Frontal cortex (tissue), 4 donors: ENCODE results near the gene COBL. TPM values are rescaled to one million over a fixed set of nuclear protein-coding genes. Genes with fewer than 3 reads are reported as not detected.
A peak's percentile ranks its signal among the peaks of the same experiment; 100 is the strongest.
"Not testable (repeated sequence)": the region's sequence is repeated elsewhere in the genome, so short reads cannot be mapped to it uniquely, and the experiment has no call there.

Source experiments
- DNase-seq, 2 donors: peaks; one replicate each; pipeline ENCODE4 v3.0.0; 2012; ENCODE audit warnings: low spot score in 2 of 2
- FAIRE-seq: peaks from 2 replicates; lab custom pipeline; 2012; peaks lifted over from hg19 to GRCh38; lab: Jason Lieb, UNC
- total RNA-seq: library from RNA; depleted of rRNA; stranded (reverse); fragments of >200 nt; gene quantifications from one replicate; pipeline ENCODE4 v1.2.3, GENCODE V29; 2014
- donor health status: control.
- donor health status: control.
- donor health status: control.

COBL gene
- total RNA-seq, 1 donor from 2014 or later = 2.4 TPM

DNA sequence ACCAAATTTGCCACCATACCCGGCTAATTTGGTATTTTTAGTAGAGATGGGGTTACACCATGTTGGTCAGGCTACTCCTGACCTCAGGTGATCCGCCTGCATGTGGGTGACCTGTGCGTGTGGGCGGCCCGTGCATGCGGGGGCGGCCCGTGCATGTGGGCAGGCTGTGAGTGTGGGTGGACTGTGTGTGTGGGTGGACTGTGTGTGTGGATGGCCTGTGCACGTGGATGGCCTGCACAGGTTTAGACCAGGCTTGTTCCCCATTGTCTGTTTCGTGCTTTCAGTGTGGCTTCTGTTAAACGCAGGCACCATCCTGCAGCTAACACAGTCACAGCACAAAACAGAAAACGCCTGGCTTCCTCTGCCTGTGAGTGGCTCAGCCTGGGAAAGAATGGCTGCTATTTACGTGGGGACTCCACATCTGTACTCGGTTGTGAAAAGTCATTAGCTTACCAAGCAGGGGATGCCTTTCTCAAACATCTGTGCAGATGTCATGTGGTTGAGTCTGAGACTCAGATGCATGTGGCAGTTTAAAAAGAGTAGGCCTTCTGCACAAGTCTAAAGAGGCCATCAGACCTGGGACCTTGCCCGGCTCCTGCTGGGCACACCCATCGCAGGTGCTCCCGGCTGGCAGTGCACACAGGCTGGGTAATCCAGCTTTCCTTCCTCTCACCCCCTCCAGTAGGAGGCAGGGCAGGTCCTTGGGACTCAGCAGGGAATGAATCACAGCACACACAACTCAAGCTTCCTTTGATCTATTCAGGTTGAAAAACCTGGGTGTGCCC is 91.6 kb downstream of the COBL start:
- DNase-seq = peak in 1 of 2 donors; percentile 31
- no peak for FAIRE-seq

GRCh38 chr7:51223505-51223904 is 93.1 kb downstream of the COBL start:
- no peak for FAIRE-seq

GRCh38 chr7:51222916-51223315 is 93.7 kb downstream of the COBL start:
- FAIRE-seq = no peak
- no peak for DNase-seq

More at GRCh38 chr7:51223505-51223904, 93.1 kb downstream of the COBL start:
- DNase-seq = no peak

DNA sequence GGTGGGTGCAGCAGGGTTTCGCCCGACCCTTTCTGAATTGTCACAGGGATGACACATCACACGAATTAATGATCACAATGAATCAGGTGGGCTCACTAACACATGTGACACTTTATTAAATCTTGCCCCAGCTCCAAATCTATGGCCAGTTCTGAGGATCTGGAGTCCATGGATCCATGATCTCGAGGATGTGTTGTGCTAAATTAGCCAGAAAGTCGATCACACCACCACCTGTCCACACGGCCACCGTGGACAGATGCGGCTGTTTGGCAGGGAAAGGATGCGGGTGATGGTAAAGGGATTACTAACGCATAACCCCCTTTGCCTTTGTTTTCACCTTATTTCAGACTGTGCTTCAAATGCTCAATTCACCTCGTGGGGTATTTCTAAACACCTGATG is 96.4 kb downstream of the COBL start:
- FAIRE-seq = no peak
- no peak for DNase-seq

- no peak for FAIRE-seq
- DNase-seq = no peak
Observed at GRCh38 chr7:51219261-51219988, 97.2 kb downstream of the COBL start.

DNA sequence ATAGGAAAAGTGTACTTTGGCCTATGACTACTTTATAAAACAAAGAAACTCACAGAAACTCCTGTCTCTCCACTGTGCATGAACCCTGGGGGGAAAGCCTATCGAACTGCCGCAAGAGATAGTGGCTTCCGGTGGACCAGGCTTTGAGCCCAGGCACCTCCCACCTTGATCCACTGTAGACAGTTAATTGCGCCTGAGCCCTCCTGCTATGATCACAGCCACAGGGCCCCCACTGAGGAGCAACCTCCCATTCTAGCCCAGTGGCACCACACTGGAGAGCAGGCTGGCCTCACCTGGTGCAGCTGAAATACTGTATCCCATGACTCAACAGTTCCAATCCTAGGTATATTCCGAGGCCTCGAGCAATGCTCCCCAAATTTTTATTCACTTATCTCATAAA is 98.8 kb downstream of the COBL start:
- DNase-seq (no peak), FAIRE-seq (no peak)

DNA sequence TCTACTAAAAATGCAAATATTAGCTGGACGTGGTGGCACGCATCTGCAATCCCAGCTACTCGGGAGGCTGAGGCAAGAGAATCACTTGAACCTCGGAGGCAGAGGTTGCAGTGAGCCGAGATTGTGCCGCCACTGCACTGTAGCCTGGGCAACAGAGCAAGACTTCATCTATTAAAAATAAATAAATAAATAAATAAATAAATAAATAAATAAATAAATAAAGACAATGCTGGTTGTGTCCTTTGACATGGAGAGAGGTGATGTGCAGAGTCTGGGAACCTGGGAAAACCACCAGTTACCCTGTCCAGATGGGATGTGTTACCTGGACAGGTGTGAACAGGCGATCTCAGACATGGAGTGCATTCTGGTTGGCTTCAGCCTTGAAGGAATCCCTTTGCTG is 102.5 kb downstream of the COBL start:
- FAIRE-seq (no peak), DNase-seq (no peak)

DNA sequence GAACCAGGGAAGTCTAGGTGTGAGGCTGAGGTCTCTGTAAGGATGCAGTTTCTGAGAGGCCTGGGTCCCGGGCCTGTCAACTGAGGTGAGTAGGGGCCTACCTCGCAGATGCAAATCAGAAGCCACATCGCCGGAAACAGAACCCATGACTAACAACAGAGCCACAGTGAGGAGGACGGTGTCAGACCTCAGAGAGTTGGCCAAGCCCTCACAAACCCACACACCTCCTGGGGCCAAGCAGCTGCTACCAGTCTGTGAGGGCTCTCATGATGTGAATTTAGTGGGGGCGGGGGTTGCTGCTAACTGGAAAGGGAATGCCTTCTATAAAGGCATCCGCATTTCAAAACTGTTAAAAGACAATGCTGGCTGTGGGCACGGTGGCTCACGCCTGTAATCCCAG is 103.0 kb downstream of the COBL start:
- FAIRE-seq = no peak
- DNase-seq = no peak

- no peak for FAIRE-seq
- no peak for DNase-seq
Observed at GRCh38 chr7:51210766-51211165, 105.8 kb downstream of the COBL start.

DNA sequence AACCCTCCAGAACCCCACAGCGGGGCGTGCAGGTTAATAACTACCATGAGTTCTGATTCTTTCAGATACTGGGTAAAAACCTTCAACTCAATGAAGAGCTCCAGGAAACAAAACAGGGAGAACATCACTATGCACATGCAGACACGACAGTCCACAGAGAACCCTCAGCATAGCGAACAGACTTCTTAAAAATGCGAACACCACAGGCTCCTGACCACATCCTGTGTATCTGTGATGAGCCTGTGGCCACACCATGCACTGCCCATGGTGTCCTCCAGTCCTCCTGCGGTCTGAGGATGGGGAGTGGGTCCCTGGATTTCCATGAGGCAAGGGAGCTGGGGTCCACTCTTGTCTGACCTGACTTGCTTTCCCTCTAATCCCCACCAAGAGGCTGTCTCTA is 107.2 kb downstream of the COBL start:
- DNase-seq = no peak
- no peak for FAIRE-seq

DNA sequence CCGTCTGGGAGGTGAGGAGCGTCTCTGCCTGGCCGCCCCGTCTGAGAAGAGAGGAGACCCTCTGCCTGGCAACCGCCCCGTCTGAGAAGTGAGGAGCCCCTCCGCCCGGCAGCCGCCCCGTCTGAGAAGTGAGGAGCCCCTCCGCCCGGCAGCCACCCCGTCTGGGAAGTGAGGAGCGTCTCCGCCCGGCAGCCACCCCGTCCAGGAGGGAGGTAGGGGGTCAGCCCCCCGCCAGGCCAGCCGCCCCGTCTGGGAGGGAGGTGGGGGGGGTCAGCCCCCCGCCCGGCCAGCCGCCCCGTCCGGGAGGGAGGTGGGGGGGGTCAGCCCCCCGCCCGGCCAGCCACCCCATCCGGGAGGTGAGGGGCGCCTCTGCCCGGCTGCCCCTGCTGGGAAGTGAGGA is 108.5 kb downstream of the COBL start:
- not testable (repeated sequence) for DNase-seq, FAIRE-seq

DNA sequence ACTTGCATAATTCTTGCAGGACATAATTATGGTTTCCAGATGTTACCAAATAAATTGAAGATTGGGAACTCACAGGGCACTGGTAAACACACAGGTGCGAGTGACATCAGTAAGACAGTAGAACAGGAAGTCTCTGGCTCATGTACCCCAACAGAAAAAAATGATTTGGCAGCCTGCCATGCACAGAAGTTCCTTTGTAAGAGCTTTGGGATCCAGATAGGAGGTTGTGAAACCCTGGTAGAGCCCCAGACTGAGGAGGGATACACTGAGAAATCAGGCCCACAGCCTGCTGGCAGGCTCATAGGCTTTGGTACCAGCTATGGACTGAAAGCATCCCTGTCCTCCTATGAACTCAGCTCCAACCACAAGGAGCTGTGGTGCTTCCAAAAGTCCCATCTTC is 118.0 kb downstream of the COBL start:
- no peak for FAIRE-seq
- DNase-seq = no peak

- DNase-seq = no peak
Observed at GRCh38 chr7:51190969-51191368, 125.6 kb downstream of the COBL start.

GRCh38 chr7:51189777-51190176 is 126.8 kb downstream of the COBL start:
- no peak for FAIRE-seq

More at GRCh38 chr7:51190969-51191368, 125.6 kb downstream of the COBL start:
- no peak for FAIRE-seq

DNA sequence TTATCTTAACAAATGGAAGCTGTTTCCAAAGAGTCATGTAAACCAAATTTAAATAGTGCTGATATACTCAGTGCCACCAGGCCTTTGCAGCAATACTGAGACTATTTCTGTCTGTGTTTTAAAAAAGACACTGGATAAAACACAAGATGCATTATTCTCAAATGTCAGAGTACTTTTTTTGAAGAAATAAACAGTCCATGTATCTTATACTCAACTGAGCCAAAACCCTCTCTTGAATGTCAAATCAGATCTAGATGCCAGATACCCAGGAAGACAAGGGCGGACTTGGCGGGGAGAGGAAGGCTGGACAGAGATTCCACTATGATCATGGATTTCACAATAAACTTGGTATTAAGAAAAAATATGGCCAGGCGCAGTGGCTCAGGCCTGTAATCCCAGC is 127.6 kb downstream of the COBL start:
- DNase-seq = no peak
- FAIRE-seq = no peak

More at GRCh38 chr7:51189777-51190176, 126.8 kb downstream of the COBL start:
- no peak for DNase-seq

- no peak for FAIRE-seq
- peak; percentile 33 to 47 for DNase-seq
Observed at GRCh38 chr7:51187941-51188340, 128.7 kb downstream of the COBL start.

DNA sequence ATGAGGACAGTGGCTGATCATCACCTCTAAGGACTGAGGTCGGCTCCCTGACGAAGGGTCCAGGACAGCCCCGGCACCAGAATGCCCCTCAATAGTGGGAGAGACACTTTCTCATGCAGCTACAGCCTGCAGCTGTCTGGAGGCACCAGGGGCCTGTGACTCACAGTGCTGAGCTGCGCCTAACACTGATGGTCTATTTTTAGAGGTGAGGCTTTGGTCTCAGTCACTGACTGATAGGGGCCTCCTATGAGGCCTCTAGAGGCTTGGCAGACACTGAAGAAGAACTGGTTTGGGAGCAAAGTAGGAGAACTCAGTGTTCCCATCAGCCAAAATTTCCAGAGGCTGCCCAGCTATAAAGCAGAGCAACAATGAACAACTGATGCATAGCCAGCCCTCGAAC is 130.1 kb downstream of the COBL start:
- FAIRE-seq (no peak), DNase-seq (peak in 1 of 2 donors; percentile 29)

DNA sequence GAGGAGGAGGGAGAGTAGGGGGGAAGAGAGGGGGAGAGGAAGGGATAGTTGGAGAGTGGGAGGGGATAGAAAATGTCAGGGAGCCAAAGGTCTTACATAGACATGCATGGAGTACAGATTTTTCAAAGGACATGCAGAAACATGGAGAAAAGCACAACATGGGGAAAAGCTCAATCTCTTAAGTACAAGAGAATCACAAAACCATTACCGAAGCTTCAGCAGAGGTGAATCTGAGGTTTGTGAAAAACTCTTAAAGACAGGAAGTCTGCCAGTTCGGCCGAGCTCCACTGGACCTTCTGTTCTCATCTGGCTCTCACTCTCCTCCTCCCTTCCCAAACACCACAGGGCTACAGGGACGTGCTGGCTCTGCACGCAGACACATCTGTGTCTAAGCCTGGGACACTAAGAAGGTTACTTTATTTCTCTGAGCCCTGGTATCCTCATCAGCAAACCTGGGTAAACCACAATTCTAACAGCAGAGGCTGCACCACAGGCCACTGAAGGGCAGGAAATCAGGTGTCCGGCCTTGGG is 133.9 kb downstream of the COBL start:
- FAIRE-seq (no peak), DNase-seq (no peak)

DNA sequence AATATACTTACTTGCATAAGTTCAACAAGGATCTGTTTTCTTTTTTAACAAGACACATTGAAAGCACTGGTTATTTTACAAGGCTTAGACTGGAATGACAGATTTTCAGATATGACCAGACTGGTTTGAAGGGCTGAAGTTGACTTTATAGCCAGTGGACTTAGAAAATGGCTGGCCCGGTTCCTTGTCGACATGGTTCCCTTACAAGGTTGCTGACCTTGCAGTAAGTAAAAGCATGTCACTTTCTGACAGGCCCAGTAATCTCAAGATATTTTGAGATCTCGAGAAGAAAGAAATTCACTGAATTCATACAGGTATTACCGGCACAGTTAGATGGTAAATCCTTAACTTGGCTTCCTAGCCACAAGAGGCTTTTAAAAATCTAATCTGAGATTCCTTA is 136.5 kb downstream of the COBL start:
- no peak for DNase-seq
- no peak for FAIRE-seq

DNA sequence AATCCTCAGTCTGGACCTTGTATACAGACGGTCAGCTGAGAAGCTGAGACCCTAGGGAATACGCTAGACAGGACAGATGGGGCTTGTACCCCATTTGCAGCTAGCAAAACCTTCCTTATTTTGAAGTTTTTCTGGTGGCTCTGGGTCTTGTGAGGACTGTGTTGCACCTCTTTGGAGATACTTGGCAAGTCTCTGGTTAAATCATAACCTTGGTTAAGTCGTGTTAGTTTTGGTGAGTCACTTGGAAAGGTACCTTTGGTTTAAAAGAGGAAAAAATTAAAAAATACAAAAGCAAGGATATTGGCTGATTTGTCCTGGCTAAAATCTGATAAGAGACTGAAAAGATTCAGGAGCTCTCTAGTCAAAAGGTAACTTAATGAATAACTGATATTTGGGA is 140.6 kb downstream of the COBL start:
- DNase-seq (no peak), FAIRE-seq (no peak)
